HG03432 (cell line): ENCODE measurements around the gene INPPL1.
"Not testable (repeated sequence)": the region's sequence is repeated elsewhere in the genome, so short reads cannot be mapped to it uniquely, and the experiment has no call there.

ENCODE experiments used
- ATAC-seq: cut with Tn5 transposase; IDR thresholded peaks from one replicate; pipeline ENCODE4 v1.9.1; 2021; ENCODE audit warnings: mild to moderate bottlenecking, moderate library complexity; ENCODE audit not compliant: unreplicated experiment

INPPL1 gene, protein sequence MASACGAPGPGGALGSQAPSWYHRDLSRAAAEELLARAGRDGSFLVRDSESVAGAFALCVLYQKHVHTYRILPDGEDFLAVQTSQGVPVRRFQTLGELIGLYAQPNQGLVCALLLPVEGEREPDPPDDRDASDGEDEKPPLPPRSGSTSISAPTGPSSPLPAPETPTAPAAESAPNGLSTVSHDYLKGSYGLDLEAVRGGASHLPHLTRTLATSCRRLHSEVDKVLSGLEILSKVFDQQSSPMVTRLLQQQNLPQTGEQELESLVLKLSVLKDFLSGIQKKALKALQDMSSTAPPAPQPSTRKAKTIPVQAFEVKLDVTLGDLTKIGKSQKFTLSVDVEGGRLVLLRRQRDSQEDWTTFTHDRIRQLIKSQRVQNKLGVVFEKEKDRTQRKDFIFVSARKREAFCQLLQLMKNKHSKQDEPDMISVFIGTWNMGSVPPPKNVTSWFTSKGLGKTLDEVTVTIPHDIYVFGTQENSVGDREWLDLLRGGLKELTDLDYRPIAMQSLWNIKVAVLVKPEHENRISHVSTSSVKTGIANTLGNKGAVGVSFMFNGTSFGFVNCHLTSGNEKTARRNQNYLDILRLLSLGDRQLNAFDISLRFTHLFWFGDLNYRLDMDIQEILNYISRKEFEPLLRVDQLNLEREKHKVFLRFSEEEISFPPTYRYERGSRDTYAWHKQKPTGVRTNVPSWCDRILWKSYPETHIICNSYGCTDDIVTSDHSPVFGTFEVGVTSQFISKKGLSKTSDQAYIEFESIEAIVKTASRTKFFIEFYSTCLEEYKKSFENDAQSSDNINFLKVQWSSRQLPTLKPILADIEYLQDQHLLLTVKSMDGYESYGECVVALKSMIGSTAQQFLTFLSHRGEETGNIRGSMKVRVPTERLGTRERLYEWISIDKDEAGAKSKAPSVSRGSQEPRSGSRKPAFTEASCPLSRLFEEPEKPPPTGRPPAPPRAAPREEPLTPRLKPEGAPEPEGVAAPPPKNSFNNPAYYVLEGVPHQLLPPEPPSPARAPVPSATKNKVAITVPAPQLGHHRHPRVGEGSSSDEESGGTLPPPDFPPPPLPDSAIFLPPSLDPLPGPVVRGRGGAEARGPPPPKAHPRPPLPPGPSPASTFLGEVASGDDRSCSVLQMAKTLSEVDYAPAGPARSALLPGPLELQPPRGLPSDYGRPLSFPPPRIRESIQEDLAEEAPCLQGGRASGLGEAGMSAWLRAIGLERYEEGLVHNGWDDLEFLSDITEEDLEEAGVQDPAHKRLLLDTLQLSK

DNA sequence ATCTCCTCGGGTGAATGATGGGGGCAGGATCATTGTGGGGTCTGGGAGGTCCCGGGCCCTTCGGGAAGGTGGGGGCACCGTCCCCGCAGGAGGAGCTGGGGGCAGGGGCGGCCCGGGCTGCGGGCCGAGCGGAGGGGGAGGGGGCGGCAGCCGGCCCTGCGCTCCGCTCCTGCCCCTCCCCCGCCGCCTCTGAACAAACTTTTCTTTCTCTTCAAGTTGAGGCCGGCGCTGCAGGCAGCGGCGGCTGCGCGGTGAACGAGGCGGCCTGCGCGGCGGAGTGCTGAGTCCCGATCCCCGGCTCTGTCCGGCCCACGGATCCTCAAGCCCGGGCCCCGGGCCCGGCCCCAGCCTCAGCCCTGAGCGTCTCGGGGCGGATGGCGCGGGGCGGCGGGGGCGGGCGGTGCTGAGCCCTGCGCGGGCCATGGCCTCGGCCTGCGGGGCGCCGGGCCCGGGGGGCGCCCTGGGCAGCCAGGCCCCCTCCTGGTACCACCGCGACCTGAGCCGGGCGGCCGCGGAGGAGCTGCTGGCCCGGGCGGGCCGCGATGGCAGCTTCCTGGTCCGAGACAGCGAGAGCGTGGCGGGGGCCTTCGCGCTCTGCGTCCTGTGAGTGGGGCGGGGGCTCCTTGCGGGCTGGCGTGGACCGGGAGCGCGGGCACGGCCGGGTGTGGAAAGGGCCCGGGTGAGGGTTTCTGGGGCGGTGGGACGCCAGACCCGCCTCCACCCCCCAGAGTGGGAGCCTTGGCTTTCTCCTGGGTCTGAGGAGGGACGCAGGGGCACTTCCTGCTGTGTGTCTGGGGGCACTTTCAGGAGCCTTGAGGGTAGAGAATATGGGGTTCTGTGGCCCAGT, at the start of gene INPPL1:
Gene INPPL1, plus strand, starts transcription at position 204 of the 847 bp plus-strand sequence. Its CDS starts 218 bp downstream, at position 422.
- ATAC-seq, result no peak

DNA sequence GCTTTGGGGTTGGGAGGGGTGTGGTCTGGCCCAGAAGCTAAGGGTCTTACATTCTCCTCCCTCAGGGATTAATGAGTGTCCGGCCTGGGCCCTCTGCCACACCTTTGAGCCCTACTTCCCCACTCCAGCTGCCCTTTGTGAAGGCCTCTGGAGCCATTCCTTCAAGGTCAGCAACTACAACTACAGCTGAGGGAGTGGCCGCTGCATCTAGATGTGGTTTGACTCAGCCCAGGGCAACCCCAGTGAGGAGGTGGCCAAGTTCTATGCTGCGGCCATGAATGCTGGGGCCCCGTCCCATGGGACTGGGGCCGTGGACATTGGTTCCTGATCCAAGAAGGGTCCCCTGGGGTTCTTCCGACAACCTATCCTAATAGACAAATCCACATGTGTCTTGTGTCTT, 46.9 kb upstream of the INPPL1 start:
- no peak for ATAC-seq

DNA sequence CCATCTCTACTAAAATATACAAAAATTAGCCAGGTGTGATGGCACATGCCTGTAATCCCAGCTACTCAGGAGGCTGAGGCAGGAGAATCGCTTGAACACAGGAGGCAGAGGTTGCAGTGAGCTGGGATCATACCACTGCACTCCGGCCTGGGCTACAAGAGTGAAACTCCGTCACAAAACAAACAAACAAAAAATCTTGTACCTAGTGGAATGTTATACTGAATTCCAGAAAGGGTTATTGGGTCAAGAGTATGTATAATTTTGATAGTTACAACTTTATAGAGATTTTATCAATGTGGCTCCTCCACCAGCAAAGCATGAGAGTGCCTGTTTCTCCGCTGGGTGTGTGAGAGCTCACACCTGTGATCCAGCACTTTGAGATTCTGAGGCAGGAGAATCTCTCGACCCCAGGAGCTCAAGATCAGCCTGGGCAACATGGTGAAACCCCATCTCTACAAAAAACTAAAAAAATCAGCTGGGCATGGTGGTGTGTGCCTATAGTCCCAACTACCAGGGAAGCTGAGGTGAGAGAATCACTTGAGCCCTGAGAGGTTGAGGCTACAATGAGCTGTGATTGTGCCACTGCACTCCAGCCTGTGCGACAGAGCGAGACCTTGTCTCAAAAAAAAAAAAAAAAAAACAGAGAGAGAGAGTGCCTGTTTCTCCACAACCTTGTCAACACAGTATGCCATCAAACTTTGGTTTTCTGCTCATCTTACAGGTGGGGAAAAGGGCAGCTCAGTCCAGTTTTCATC, 45.3 kb upstream of the INPPL1 start:
- no peak for ATAC-seq

DNA sequence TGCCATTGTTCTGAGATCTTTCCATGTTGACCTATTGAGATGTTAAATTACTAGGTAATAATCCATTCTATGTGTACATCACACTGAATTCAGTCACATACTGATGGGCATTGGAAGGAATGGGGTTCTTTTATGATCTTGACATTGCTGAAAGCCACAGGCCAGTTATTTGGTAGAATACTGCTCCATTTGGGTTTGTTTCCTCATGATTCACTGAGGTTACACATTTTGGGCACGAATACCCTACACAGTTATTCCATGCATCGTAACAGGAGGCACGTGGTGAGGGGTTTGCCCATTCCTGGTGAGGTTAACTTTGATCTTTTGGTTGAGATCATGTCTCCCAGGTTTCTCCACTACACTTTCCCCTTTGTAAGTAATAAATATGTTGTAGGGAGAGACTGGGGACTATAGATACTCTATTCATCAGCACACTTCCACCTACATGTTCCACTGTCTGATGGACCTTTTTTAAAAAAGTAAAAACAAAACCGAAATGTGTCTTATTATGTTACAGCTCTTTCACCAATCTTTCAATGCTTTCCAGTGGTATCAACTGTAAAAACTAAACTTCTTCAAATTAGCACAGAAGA, 44.7 kb upstream of the INPPL1 start:
- ATAC-seq, result no peak

DNA sequence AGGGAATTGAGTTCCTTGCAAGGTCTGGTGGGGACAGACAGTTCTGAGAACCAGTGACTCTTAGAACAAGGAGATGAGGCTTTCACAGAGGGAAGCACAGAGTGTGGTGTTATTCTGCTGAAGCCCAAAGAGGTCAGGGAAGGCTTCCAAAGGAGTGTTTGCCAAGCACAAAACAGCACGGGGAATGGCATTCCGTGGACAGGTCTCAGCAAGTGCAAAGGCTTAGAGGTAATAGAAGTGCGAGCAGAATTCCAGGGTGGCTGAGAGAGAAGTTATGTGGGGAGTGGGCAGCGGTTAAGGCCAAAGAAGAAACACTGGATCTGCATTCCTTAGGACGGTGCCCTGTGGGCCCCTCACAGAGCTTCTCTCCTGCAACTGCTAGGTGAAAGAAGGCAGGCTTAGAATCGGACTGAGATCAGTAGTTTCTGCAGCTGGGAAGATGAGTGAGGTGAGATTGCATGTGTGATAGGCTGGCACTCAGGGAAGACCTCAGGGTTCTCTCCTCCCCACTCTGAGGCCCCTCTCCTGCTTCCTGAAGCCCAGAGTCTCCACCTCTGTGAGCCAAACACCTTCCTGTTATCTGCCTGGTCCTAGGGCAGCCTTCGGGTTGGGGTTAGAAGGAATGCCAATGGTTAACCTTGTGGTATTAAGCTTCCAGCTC, 43.5 kb upstream of the INPPL1 start:
- ATAC-seq, result not testable (repeated sequence)

DNA sequence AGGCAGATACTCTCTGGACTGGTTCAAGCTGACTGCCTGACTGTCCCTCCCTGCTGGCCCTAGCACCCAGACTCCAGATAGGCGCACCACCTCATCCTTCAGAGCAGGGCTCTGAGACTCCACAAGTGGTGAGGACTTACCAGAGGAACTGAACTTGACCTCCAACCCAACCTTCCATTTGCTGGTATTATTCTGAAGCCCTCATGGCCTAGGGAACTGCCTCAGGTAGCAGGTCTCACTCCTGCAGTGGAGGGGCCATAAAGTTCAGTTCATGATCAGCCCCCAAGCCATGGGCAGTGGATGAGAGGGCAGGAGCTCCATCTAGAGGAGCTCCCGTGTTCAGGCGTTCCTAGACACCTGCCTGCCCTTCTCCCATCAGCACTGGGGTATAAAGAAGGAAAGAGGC, 43.0 kb upstream of the INPPL1 start:
- ATAC-seq, result not testable (repeated sequence)

DNA sequence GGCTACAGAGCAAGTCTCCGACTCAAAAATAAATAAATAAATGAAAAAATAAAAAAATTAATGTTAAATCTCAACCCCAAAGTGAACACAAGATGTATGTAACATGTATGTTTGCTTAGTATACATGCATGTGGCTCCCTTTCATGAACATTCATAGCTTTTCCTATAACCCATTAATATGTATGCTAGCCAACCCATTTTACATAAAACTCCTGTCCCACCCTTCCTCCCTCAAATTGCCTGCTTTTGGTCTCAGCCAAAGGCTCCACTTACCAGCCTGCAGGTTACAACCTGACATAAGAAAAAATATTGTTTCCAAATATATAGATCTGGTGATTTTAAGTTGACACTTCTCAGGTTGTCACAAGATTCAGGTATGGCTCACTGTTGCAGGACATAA, 36.3 kb upstream of the INPPL1 start:
- ATAC-seq, result no peak

DNA sequence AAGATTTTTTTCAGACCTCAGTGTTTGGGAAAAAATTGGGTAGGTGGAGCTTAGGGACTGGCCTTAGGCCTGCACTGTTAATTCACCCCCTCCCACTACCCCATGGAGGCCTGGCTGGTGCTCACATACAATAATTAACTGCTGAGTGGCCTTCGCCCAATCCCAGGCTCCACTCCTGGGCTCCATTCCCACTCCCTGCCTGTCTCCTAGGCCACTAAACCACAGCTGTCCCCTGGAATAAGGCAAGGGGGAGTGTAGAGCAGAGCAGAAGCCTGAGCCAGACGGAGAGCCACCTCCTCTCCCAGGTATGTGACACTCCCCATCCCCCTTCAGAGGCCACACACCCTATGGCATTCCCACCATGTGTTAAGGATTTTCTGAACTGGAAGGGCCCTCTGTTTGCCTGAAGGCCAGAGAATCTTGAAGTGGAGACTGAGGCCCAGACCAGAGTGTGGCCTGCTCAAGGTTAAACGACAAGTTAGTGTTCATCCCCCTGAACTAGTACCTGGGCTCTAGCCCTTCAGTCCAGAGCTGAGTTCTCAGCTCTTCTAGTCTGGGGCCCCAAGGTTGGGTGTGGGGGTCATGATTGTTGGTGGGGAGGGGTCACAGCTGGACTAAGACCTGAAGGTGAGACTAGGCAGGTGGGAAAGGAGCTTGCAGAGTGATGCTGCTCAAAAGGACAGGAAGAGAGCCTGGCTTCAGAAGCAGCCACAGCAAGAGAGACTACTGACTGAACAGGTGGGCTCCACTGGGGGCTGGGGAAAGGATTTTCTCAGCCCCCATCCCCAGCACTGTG, 34.9 kb upstream of the INPPL1 start:
- ATAC-seq, result no peak

DNA sequence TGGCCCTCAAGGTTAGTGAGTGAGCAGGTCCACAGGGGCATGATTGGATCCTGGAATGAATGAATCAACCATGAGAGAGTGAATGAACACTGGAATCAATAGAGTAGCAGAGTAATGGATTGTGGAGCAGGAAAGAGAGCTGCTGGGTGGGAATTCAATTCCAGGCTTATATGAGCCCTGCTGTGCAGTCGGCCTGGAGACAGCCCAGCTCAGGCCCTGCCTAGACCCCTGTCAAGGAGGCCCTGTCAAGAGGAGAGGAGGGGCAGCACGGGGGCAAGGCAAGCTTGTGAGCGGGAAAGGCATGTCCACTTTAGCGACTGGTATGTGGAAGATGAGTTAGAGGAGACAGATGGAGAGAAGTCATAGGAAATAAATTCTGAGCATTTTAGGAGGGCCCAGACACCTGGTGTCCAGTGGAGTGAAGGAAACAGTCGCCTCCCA, 33.9 kb upstream of the INPPL1 start:
- ATAC-seq, result no peak

DNA sequence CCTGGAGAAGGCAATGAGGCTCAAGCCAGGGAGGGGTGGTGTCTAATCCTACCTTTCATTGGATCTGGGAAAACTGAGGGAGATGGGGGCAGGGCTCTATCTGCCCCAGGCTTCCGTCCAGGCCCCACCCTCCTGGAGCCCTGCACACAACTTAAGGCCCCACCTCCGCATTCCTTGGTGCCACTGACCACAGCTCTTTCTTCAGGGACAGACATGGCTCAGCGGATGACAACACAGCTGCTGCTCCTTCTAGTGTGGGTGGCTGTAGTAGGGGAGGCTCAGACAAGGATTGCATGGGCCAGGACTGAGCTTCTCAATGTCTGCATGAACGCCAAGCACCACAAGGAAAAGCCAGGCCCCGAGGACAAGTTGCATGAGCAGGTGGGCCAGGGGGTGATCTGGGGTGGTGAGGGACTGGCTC, 32.6 kb upstream of the INPPL1 start, which contains the start of gene FOLR1:
Gene FOLR1, plus strand, starts transcription at position 180 of the 421 bp plus-strand sequence. Its CDS starts 34 bp downstream, at position 214.
- ATAC-seq, result no peak

DNA sequence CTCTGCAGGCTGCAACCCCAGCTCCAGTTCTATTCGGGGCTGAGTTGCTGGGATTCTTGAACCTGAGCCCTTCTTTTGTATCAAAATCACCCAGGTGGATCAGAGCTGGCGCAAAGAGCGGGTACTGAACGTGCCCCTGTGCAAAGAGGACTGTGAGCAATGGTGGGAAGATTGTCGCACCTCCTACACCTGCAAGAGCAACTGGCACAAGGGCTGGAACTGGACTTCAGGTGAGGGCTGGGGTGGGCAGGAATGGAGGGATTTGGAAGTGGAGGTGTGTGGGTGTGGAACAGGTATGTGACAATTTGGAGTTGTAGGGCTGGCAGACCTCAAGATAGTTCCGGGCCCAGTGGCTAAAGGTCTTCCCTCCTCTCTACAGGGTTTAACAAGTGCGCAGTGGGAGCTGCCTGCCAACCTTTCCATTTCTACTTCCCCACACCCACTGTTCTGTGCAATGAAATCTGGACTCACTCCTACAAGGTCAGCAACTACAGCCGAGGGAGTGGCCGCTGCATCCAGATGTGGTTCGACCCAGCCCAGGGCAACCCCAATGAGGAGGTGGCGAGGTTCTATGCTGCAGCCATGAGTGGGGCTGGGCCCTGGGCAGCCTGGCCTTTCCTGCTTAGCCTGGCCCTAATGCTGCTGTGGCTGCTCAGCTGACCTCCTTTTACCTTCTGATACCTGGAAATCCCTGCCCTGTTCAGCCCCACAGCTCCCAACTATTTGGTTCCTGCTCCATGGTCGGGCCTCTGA, 28.9 kb upstream of the INPPL1 start:
- no peak for ATAC-seq

DNA sequence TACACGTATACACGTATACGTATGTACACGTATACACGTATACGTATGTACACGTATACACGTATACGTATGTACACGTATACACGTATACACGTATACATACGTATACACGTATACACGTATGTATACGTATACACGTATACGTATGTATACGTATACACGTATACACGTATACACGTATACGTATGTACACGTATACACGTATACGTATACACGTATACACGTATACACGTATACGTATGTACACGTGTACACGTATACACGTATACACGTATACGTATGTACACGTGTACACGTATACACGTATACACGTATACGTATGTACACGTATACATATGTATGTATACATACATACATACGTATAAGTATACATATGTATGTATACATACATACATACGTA, 23.1 kb upstream of the INPPL1 start:
- not testable (repeated sequence) for ATAC-seq

DNA sequence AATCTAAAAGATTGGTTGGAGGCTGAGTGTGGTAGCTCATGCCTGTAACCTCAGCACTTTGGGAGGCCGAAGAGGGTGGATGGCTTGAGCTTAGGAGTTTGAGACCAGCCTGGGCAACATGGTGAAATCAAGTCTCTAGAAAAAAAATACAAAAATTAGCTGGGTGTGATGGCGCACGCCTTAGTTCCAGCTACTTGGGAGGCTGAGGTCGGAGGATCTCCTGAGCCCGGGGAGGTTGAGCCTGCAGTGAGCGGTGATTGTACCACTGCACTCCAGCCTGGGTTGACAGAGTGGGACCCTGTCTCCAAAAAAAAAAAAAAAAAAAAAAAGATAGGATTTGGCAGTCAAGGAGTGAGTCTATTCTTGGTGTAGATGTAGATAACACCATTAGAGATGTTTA, 22.0 kb upstream of the INPPL1 start:
- no peak for ATAC-seq

DNA sequence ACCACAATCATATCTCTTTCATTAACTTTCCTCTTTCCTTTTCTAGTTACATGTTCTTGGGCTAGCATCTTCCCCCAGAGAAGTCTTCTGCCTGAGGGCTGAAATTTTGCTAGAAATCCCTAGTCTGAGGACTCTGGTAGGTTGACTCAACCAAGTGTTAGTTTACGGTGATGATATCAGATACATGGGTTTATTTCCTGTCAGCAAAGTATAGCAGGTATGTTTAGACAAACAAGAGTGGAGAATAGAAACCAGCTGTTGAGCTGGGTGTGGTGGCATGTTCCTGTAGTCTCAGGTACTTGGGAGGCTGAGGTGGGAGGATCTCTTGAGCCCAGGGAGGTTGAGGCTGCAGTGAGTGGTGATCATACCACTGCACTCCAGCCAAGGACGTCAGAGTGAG, 21.4 kb upstream of the INPPL1 start:
- no peak for ATAC-seq

DNA sequence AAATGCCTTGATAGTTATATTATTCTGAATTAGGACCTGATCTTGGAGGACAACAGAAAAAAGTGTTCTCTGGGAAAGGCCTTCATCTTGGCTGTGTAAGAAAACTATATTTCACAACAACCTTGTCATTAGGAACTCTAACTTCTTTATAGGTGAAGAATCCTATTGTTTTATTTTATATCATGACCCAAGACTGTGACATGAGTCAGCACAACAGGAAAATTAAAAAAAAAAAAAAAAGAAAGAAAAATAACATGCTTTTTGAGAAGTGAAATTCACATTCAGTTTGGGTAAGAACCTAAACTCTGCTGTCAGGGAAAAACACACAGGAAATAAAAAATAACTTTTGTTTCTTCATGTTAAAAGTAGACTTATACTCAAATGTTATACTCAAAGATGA, 19.7 kb upstream of the INPPL1 start:
- no peak for ATAC-seq

DNA sequence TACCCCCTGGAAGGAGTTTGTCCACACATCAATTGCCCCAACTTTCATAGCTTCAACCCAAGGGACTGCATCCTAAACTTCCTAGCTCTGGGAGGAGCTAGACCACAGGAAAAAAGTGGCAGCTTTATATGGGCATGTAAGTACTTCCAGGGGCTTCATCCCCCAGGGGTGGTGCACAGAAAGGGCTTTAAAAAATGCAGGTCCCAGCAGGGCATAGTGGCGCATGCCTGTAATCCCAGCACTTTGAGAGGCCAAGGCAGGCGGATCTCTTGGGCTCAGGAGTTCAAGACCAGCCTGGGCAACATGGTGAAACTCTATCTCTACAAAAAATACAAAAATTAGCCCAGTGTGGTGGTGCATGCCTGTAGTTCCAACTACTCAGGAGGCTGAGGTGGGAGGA, 17.8 kb upstream of the INPPL1 start:
- ATAC-seq, result not testable (repeated sequence)

DNA sequence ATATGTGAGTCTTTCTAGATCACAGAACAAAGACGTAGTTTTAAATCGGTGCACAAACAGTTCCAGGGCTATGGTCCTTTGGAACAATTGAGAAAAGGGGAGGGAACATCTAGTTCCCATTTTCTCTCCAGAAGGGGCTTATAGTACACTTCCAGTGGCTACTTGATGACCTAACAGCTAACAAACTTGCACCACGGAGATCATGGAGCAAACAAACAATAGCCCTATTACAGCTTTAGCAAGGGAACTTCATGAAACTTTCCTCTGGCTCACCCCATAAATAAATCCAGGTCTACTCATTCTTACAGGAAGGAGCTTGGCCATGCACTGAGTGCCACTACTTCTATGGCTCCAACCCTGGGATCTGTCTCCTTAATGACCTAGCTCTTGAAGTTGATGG, 16.3 kb upstream of the INPPL1 start:
- ATAC-seq, result no peak
